ENCODE data around the gene PPP1R1B.

DNA sequence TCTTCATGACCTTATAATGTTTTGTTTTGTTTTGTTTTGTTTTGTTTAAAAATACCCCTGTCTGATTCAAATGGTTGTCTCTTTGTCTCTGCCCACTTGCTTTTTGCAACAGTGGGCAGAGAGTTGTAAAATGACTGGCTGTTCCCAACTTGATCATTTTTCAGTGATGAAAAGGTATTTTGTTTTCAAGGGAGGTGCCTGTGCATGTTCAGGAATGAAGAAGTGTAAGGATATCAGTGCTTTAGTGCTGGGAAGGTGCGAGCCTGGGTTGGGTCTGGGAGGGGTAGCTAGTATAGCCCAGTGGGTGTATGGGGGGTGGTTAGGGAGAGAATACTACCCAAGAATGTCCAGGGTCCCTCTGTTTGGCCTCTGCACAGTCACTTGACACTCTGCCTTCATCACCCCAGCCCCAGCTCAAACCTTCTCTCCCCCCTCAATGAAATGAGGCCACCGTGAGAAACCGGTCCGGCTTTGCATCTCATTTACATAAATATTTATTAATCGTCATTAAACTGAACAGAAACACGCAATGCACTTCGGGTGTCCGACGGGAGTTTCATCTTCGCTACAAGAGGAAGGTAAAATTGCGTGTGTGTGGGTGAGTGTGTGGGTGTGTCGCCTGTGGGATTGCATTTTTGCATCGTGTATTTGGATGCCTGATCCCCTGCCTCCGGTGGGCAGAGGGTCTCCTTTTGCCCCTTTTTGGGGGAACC, 23.3 kb upstream of the PPP1R1B start:
- TF ChIP-seq CTCF (IDR thresholded peaks at IDR 0.05 in 4 of 5, conservative IDR thresholded peaks at IDR 0.05 in 1 of 5) (no peak), POLR2A (IDR thresholded peaks at IDR 0.05) (no peak)

Data from gastrocnemius medialis (tissue), 4 donors.